ENCODE data around the gene RHBDL1.

RHBDL1 gene

GRCh38 chr16:708019-708418 is 32.5 kb downstream of the RHBDL1 start:
- peaks cover 5% of the 10 kb centered on the region for H3K4me1 ChIP-seq
- no peaks in the 10 kb centered on the region for H3K36me3 ChIP-seq (ENCODE audit: control insufficient read depth, insufficient read depth, low read length)
- peaks cover 7% of the 10 kb centered on the region for H3K27me3 ChIP-seq (ENCODE audit: control insufficient read depth, insufficient read depth, low read length)
- peaks cover 14% of the 10 kb centered on the region for H3K79me2 ChIP-seq
- no peak for TF ChIP-seq CTCF (IDR thresholded peaks at IDR 0.05)
- no peak overlapping the region for H3K27ac ChIP-seq
- no peak overlapping the region for H2AFZ ChIP-seq
- no peak overlapping the region for H3K4me2 ChIP-seq (ENCODE audit: low read length)
- no peaks in the 10 kb centered on the region for H3K9me3 ChIP-seq (ENCODE audit: control insufficient read depth, low read length)
- no peak overlapping the region for H3K4me3 ChIP-seq (ENCODE audit: low read depth, low read length)
- H3K9ac ChIP-seq = no peak overlapping the region

GRCh38 chr16:708959-709358 is 33.5 kb downstream of the RHBDL1 start:
- Histone ChIP-seq H3K79me2 (peaks cover 5% of the 10 kb centered on the region), H2AFZ (no peak overlapping the region)

GRCh38 chr16:709566-710499 is 34.4 kb downstream of the RHBDL1 start:
- H2AFZ ChIP-seq = no peak overlapping the region
- no peaks in the 10 kb centered on the region for H3K79me2 ChIP-seq
- H3K36me3 ChIP-seq (ENCODE audit: control insufficient read depth, insufficient read depth, low read length) = no peaks in the 10 kb centered on the region
- peaks cover 6% of the 10 kb centered on the region for H3K27me3 ChIP-seq (ENCODE audit: control insufficient read depth, insufficient read depth, low read length)
- no peak overlapping the region for H3K4me2 ChIP-seq (ENCODE audit: low read length)
- H3K4me1 ChIP-seq = peaks cover 5% of the 10 kb centered on the region
- no peak overlapping the region for H3K9ac ChIP-seq
- H3K27ac ChIP-seq = no peak overlapping the region
- no peaks in the 10 kb centered on the region for H3K9me3 ChIP-seq (ENCODE audit: control insufficient read depth, low read length)
- TF ChIP-seq CTCF (IDR thresholded peaks at IDR 0.05) = no peak
- no peak overlapping the region for H3K4me3 ChIP-seq (ENCODE audit: low read depth, low read length)

More at GRCh38 chr16:708959-709358, 33.5 kb downstream of the RHBDL1 start:
- Histone ChIP-seq H3K9ac (no peak overlapping the region), H3K4me2 (ENCODE audit: low read length) (no peak overlapping the region), H3K4me1 (peaks cover 5% of the 10 kb centered on the region), H3K27me3 (ENCODE audit: control insufficient read depth, insufficient read depth, low read length) (peaks cover 7% of the 10 kb centered on the region), H3K4me3 (ENCODE audit: low read depth, low read length) (no peak overlapping the region), H3K9me3 (ENCODE audit: control insufficient read depth, low read length) (no peaks in the 10 kb centered on the region), H3K27ac (no peak overlapping the region), H3K36me3 (ENCODE audit: control insufficient read depth, insufficient read depth, low read length) (no peaks in the 10 kb centered on the region)
- TF ChIP-seq CTCF (IDR thresholded peaks at IDR 0.05) = no peak

- Histone ChIP-seq H3K4me3 (ENCODE audit: low read depth, low read length) (no peak overlapping the region), H2AFZ (no peak overlapping the region), H3K27ac (no peak overlapping the region), H3K4me2 (ENCODE audit: low read length) (no peak overlapping the region), H3K79me2 (no peaks in the 10 kb centered on the region), H3K9ac (no peak overlapping the region), H3K36me3 (ENCODE audit: control insufficient read depth, insufficient read depth, low read length) (no peaks in the 10 kb centered on the region), H3K27me3 (ENCODE audit: control insufficient read depth, insufficient read depth, low read length) (peaks cover 3% of the 10 kb centered on the region), H3K9me3 (ENCODE audit: control insufficient read depth, low read length) (no peaks in the 10 kb centered on the region), H3K4me1 (peaks cover 5% of the 10 kb centered on the region)
- TF ChIP-seq CTCF (IDR thresholded peaks at IDR 0.05) = no peak
Measured at GRCh38 chr16:710500-711075, 35.1 kb downstream of the RHBDL1 start.
